GM21786 (cell line): ENCODE results near the gene KRTAP5-11.
"Not testable (repeated sequence)": the region's sequence is repeated elsewhere in the genome, so short reads cannot be mapped to it uniquely, and the experiment has no call there.

Source experiments
- ATAC-seq: cut with Tn5 transposase; IDR thresholded peaks from one replicate; pipeline ENCODE4 v1.9.1; 2021; ENCODE audit not compliant: unreplicated experiment

The KRTAP5-11 gene

GRCh38 chr11:71581826-71582225 lies 849 bp downstream of the KRTAP5-11 start:
- no peak for ATAC-seq

- no peak for ATAC-seq
Measured at GRCh38 chr11:71580057-71581003, 2.3 kb downstream of the KRTAP5-11 start.

- not testable (repeated sequence) for ATAC-seq
Measured at GRCh38 chr11:71579513-71579912, 3.2 kb downstream of the KRTAP5-11 start.

GRCh38 chr11:71577469-71578004 lies 5.1 kb downstream of the KRTAP5-11 start:
- ATAC-seq = no peak

GRCh38 chr11:71576688-71577465 lies 5.8 kb downstream of the KRTAP5-11 start:
- not testable (repeated sequence) for ATAC-seq

- no peak for ATAC-seq
Measured at GRCh38 chr11:71575723-71576424, 6.8 kb downstream of the KRTAP5-11 start.

- no peak for ATAC-seq
Measured at GRCh38 chr11:71574418-71574817, 8.3 kb downstream of the KRTAP5-11 start.

- ATAC-seq = no peak
Measured at GRCh38 chr11:71572811-71573210, 9.9 kb downstream of the KRTAP5-11 start.

- ATAC-seq = not testable (repeated sequence)
Measured at GRCh38 chr11:71571101-71571850, 11.4 kb downstream of the KRTAP5-11 start.

GRCh38 chr11:71568704-71569349 lies 13.8 kb downstream of the KRTAP5-11 start:
- ATAC-seq = no peak

GRCh38 chr11:71567633-71568032 lies 15.0 kb downstream of the KRTAP5-11 start:
- not testable (repeated sequence) for ATAC-seq

- ATAC-seq = not testable (repeated sequence)
Measured at GRCh38 chr11:71566626-71567599, 15.8 kb downstream of the KRTAP5-11 start.

- ATAC-seq = no peak
Measured at GRCh38 chr11:71566081-71566620, 16.5 kb downstream of the KRTAP5-11 start.

- no peak for ATAC-seq
Measured at GRCh38 chr11:71565263-71565662, 17.4 kb downstream of the KRTAP5-11 start, which contains the start of gene KRTAP5-10. KRTAP5-10 (plus strand) TSS chr11:71565563; CDS start chr11:71565588, 25 bp downstream.

- no peak for ATAC-seq
Measured at GRCh38 chr11:71564430-71564829, 18.2 kb downstream of the KRTAP5-11 start.

- ATAC-seq = no peak
Measured at GRCh38 chr11:71563406-71563805, 19.3 kb downstream of the KRTAP5-11 start.

- no peak for ATAC-seq
Measured at GRCh38 chr11:71562120-71562519, 20.6 kb downstream of the KRTAP5-11 start.

GRCh38 chr11:71558996-71559395 lies 23.7 kb downstream of the KRTAP5-11 start:
- no peak for ATAC-seq
